ENCODE results near the gene VWA5B1. TPM values are rescaled to one million over a fixed set of nuclear protein-coding genes. Genes with fewer than 3 reads are reported as not detected.
A peak's percentile ranks its signal among the peaks of the same experiment; 100 is the strongest.

Gene VWA5B1
- total and polyA plus RNA-seq, 10 of the 15 experiments (the other 5 are each of a cell fraction or from before 2014, with no cell fraction given) = under 0.01 to 0.05 (median 0.01) TPM; not detected in 7

DNA sequence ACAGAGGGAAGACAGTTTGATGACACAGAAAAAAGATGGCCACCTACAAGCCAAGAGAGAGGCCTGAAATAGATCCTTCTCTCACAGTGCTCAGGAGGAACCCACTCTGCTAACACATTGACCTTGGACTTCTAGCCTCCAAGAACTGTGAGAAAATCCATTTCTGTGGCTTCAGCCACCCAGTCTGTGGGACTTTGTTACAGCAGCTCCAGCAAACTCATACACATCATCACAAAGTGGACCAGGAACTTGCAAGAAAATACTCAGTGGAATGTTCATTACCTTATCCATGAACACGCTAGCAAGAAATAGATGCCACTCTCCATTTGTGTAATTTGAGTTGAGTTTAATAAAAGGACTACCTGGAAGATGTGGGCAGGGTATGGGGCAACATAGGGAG lies 38.1 kb upstream of the VWA5B1 start (continued):
- TF ChIP-seq REST (IDR thresholded peaks at IDR 0.05; ENCODE audit: low read depth, low read length) = no peak

DNA sequence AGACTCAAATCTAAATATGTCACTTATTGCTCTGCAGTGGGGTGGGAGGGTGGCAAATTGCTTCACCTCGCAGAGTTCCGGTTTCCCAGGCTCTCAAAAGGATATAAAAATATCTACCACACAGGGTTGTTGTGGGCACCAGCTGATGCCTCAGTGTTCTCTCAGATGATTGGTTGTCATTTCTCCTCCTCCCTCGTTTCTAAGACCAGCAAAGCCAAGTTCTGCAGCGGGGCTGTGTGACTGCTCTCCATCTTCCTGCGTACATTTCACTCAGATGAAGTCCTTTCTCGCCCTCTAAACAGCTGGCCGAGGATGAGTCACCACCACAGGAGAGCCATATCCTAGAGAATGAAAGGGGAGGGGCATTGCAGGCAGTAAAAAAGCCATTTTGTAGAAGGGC lies 35.0 kb upstream of the VWA5B1 start:
- CTCF ChIA-PET = no interaction called here
- Histone ChIP-seq H3K4me3 (no peak overlapping the region), H3K27ac (ENCODE audit: control insufficient read depth, insufficient read depth) (no peak overlapping the region), H3K4me1 (ENCODE audit: control insufficient read depth, insufficient read depth, low read length) (no peaks in the 10 kb centered on the region), H2AFZ (ENCODE audit: control insufficient read depth, low read depth, low read length) (no peak overlapping the region), H3K79me2 (ENCODE audit: control insufficient read depth, insufficient read depth, low read length) (no peaks in the 10 kb centered on the region), H3K27me3 (replicated peaks in 1 of 2; ENCODE audit: control insufficient read depth in 2 of 2, insufficient read depth in 2 of 2, low read length in 1 of 2) (no peaks in the 10 kb centered on the region), H3K9ac (ENCODE audit: control insufficient read depth, insufficient read depth, low read length) (no peak overlapping the region), H3K36me3 (ENCODE audit: control insufficient read depth in 2 of 2, insufficient read depth in 2 of 2, low read length in 1 of 2) (no peaks in the 10 kb centered on the region), H3K9me3 (replicated peaks; ENCODE audit: control insufficient read depth, insufficient read depth, low read length) (no peaks in the 10 kb centered on the region), H3K4me2 (ENCODE audit: control insufficient read depth, insufficient read depth) (no peak overlapping the region), H4K20me1 (ENCODE audit: control insufficient read depth, insufficient read depth) (no peaks in the 10 kb centered on the region)
- RAD21 ChIA-PET (ENCODE audit: unreplicated experiment) = no interaction called here
- SMC1A ChIA-PET (ENCODE audit: uncharacterized antibody, unreplicated experiment) = no interaction called here
- intact Hi-C loops (cut with micrococcal nuclease; ENCODE audit: unreplicated experiment) = no loop called here
- POLR2A ChIA-PET = no interaction called here
- WGBS (ENCODE audit: insufficient coverage, insufficient replicate concordance, low lambda C conversion rate, missing lambda C conversion rate) = 8% methylated on average over 7 of the region's 7 CpGs
- in situ Hi-C loops (cut with MboI) = no loop called here
- DNase-seq (ENCODE audit: low read depth, low spot score) (no peak), FAIRE-seq (no peak), ATAC-seq (peak; percentile 28; the same call in 1 of the 3 replicates)
- no TSS peak for BruUV-seq (replicated peaks)
- TF ChIP-seq POLR2AphosphoS2 (IDR thresholded peaks at IDR 0.05; ENCODE audit: low read depth, low read length) (no peak), ATF7 (IDR thresholded peaks at IDR 0.05; ENCODE audit: low read depth) (no peak), NFIC (IDR thresholded peaks at IDR 0.05; ENCODE audit: low read depth, low read length) (no peak), HDAC6 (IDR thresholded peaks at IDR 0.05; ENCODE audit: unreplicated experiment) (no peak), SIN3A (IDR thresholded peaks at IDR 0.05; ENCODE audit: low read depth, low read length) (no peak), NR2C2 (IDR thresholded peaks at IDR 0.05; ENCODE audit: borderline replicate concordance, control insufficient read depth, insufficient read length, low read depth) (no peak), CREB1 (IDR thresholded peaks at IDR 0.05; ENCODE audit: low read depth) (no peak), HDGF (IDR thresholded peaks at IDR 0.05) (no peak)
- TF ChIP-seq, protein P1, sequence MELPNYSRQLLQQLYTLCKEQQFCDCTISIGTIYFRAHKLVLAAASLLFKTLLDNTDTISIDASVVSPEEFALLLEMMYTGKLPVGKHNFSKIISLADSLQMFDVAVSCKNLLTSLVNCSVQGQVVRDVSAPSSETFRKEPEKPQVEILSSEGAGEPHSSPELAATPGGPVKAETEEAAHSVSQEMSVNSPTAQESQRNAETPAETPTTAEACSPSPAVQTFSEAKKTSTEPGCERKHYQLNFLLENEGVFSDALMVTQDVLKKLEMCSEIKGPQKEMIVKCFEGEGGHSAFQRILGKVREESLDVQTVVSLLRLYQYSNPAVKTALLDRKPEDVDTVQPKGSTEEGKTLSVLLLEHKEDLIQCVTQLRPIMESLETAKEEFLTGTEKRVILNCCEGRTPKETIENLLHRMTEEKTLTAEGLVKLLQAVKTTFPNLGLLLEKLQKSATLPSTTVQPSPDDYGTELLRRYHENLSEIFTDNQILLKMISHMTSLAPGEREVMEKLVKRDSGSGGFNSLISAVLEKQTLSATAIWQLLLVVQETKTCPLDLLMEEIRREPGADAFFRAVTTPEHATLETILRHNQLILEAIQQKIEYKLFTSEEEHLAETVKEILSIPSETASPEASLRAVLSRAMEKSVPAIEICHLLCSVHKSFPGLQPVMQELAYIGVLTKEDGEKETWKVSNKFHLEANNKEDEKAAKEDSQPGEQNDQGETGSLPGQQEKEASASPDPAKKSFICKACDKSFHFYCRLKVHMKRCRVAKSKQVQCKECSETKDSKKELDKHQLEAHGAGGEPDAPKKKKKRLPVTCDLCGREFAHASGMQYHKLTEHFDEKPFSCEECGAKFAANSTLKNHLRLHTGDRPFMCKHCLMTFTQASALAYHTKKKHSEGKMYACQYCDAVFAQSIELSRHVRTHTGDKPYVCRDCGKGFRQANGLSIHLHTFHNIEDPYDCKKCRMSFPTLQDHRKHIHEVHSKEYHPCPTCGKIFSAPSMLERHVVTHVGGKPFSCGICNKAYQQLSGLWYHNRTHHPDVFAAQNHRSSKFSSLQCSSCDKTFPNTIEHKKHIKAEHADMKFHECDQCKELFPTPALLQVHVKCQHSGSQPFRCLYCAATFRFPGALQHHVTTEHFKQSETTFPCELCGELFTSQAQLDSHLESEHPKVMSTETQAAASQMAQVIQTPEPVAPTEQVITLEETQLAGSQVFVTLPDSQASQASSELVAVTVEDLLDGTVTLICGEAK (IDR thresholded peaks at IDR 0.05; ENCODE audit: borderline replicate concordance) = no peak
- TF ChIP-seq, protein P2, sequence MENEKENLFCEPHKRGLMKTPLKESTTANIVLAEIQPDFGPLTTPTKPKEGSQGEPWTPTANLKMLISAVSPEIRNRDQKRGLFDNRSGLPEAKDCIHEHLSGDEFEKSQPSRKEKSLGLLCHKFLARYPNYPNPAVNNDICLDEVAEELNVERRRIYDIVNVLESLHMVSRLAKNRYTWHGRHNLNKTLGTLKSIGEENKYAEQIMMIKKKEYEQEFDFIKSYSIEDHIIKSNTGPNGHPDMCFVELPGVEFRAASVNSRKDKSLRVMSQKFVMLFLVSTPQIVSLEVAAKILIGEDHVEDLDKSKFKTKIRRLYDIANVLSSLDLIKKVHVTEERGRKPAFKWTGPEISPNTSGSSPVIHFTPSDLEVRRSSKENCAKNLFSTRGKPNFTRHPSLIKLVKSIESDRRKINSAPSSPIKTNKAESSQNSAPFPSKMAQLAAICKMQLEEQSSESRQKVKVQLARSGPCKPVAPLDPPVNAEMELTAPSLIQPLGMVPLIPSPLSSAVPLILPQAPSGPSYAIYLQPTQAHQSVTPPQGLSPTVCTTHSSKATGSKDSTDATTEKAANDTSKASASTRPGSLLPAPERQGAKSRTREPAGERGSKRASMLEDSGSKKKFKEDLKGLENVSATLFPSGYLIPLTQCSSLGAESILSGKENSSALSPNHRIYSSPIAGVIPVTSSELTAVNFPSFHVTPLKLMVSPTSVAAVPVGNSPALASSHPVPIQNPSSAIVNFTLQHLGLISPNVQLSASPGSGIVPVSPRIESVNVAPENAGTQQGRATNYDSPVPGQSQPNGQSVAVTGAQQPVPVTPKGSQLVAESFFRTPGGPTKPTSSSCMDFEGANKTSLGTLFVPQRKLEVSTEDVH (IDR thresholded peaks at IDR 0.05; ENCODE audit: low read depth, partially characterized antibody) = no peak
- TF ChIP-seq, protein P3, sequence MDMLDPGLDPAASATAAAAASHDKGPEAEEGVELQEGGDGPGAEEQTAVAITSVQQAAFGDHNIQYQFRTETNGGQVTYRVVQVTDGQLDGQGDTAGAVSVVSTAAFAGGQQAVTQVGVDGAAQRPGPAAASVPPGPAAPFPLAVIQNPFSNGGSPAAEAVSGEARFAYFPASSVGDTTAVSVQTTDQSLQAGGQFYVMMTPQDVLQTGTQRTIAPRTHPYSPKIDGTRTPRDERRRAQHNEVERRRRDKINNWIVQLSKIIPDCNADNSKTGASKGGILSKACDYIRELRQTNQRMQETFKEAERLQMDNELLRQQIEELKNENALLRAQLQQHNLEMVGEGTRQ (IDR thresholded peaks at IDR 0.05; ENCODE audit: borderline replicate concordance, low read depth, low read length) = no peak
